Common myeloid progenitor, CD34-positive (primary cell): Measurements from ENCODE around the gene SGCG.

Experiments used
- CTCF ChIA-PET: fragments of 350-600 bp; sonication (Branson Sonifier 250); formaldehyde crosslinking; loops from one replicate; lab custom pipeline; 2021; ENCODE audit warnings: antibody characterized with exemption; lab: Charles Lee
- POLR2A ChIA-PET: fragments of 350-600 bp; sonication (Branson Sonifier 250); formaldehyde crosslinking; loops from one replicate; lab custom pipeline; 2021; ENCODE audit warnings: antibody characterized with exemption; lab: Charles Lee
- DNase-seq, 3 donors: peaks; one replicate each; pipeline versions ENCODE4 v3.0.0 to v3.0.0-alpha.2; 2013
- H3K27ac ChIP-seq, 2 experiments: 1 replicate in 1 of 2; 2 replicates in 1 of 2; pipeline ENCODE4 v1.7.0; 2013; ENCODE audit warnings: inconsistent platforms in 2 of 2, low read length in 2 of 2, mild to moderate bottlenecking in 2 of 2, low read depth in 1 of 2, moderate library complexity in 1 of 2; ENCODE audit not compliant: severe bottlenecking in 2 of 2, insufficient read depth in 1 of 2, poor library complexity in 1 of 2
- H3K27me3 ChIP-seq, 5 experiments: replicated peaks in 2 of 5; 1 replicate in 3 of 5; 2 replicates in 2 of 5; pipeline versions ENCODE4 v1.6.1 to v1.7.0; 2013; ENCODE audit warnings: low read length in 4 of 5, mild to moderate bottlenecking in 2 of 5, moderate library complexity in 2 of 5, inconsistent platforms in 1 of 5; ENCODE audit not compliant: insufficient read depth in 5 of 5, control insufficient read depth in 4 of 5
- H3K36me3 ChIP-seq, 4 experiments: 1 replicate in 2 of 4; 2 replicates in 2 of 4; pipeline versions ENCODE4 v1.6.1 to v1.7.0; 2013; ENCODE audit warnings: low read length in 3 of 4, control low read depth in 1 of 4, mild to moderate bottlenecking in 1 of 4; ENCODE audit not compliant: control insufficient read depth in 4 of 4, insufficient read depth in 4 of 4
- H3K4me1 ChIP-seq, 4 experiments: 1 replicate in 3 of 4; 2 replicates in 1 of 4; pipeline versions ENCODE4 v1.6.1 to v1.7.1; 2013; ENCODE audit warnings: low read length in 3 of 4, mild to moderate bottlenecking in 3 of 4, control low read depth in 1 of 4, inconsistent platforms in 1 of 4, moderate library complexity in 1 of 4; ENCODE audit not compliant: control insufficient read depth in 4 of 4, insufficient read depth in 4 of 4; ENCODE audit errors: control extremely low read depth in 1 of 4
- H3K4me3 ChIP-seq, 7 experiments: 1 replicate in 4 of 7; 2 replicates in 3 of 7; pipeline versions ENCODE4 v1.5.1 to v1.7.0; 2013; ENCODE audit warnings: mild to moderate bottlenecking in 7 of 7, low read length in 6 of 7, moderate library complexity in 6 of 7, inconsistent platforms in 2 of 7, low read depth in 2 of 7, control low read depth in 1 of 7; ENCODE audit not compliant: insufficient read depth in 4 of 7, control insufficient read depth in 1 of 7; ENCODE audit errors: extremely low read depth in 1 of 7
- H3K9me3 ChIP-seq, 5 experiments: 1 replicate in 4 of 5; 2 replicates in 1 of 5; pipeline versions ENCODE4 v1.6.1 to v1.7.1; 2013; ENCODE audit warnings: low read length in 4 of 5, mild to moderate bottlenecking in 2 of 5, inconsistent platforms in 1 of 5, low read depth in 1 of 5, moderate library complexity in 1 of 5; ENCODE audit not compliant: control insufficient read depth in 4 of 5, insufficient read depth in 2 of 5; ENCODE audit errors: control extremely low read depth in 1 of 5
- WGBS: methylation state at CpG from one replicate; pipeline ENCODE4 v1.1.5; 2013; ENCODE audit not compliant: insufficient coverage; 5-methylcytosine and 5-hydroxymethylcytosine counted together

SGCG gene

GRCh38 chr13:23356368-23356767 lies 175.6 kb downstream of the SGCG start:
- Histone ChIP-seq H3K9me3 (no peaks in the 10 kb centered on the region), H3K4me3 (no peak overlapping the region), H3K27ac (no peak overlapping the region), H3K36me3 (peaks cover 15 to 74% (median 44%) of the 10 kb centered on the region in 4 experiments), H3K4me1 (no peaks in the 10 kb centered on the region), H3K27me3 (no peaks in the 10 kb centered on the region)
- POLR2A ChIA-PET: no interaction called here
- 100% methylated on average over 2 of the region's 2 CpGs for WGBS
- CTCF ChIA-PET: no interaction called here
- no peak for DNase-seq

GRCh38 chr13:23357349-23357748 lies 176.6 kb downstream of the SGCG start:
- ChIA-PET CTCF (no interaction called here), POLR2A (no interaction called here)
- no peaks in the 10 kb centered on the region for H3K27me3 ChIP-seq
- no CpG with 5 or more reads among the region's 1 CpG for WGBS
- peaks cover 16 to 76% (median 44%) of the 10 kb centered on the region in 4 experiments for H3K36me3 ChIP-seq
- H3K4me3 ChIP-seq: no peak overlapping the region
- H3K9me3 ChIP-seq: no peaks in the 10 kb centered on the region
- no peak overlapping the region for H3K27ac ChIP-seq
- no peak for DNase-seq
- H3K4me1 ChIP-seq: no peaks in the 10 kb centered on the region

- Histone ChIP-seq H3K9me3 (no peaks in the 10 kb centered on the region), H3K4me1 (no peaks in the 10 kb centered on the region), H3K27me3 (no peaks in the 10 kb centered on the region), H3K36me3 (peaks cover 12 to 73% (median 47%) of the 10 kb centered on the region in 4 experiments), H3K27ac (no peak overlapping the region), H3K4me3 (no peak overlapping the region)
- no CpG with 5 or more reads among the region's 1 CpG for WGBS
- ChIA-PET POLR2A (no interaction called here), CTCF (no interaction called here)
- no peak for DNase-seq
Measured at GRCh38 chr13:23359882-23360281, 179.1 kb downstream of the SGCG start.

- Histone ChIP-seq H3K4me3 (no peak overlapping the region), H3K9me3 (no peaks in the 10 kb centered on the region), H3K27me3 (no peaks in the 10 kb centered on the region), H3K36me3 (peaks cover 11 to 74% (median 54%) of the 10 kb centered on the region in 4 experiments), H3K27ac (no peak overlapping the region), H3K4me1 (no peaks in the 10 kb centered on the region)
- DNase-seq: no peak
- ChIA-PET CTCF (no interaction called here), POLR2A (no interaction called here)
- 100% methylated on average over 1 of the region's 3 CpGs for WGBS
Measured at GRCh38 chr13:23365652-23366051, 184.9 kb downstream of the SGCG start.

GRCh38 chr13:23367907-23368306 lies 187.1 kb downstream of the SGCG start:
- Histone ChIP-seq H3K36me3 (peaks cover 6 to 72% (median 46%) of the 10 kb centered on the region in 4 experiments), H3K27ac (no peak overlapping the region), H3K4me1 (peaks cover 0 to 4% (median 2%) of the 10 kb centered on the region in 4 experiments), H3K4me3 (no peak overlapping the region), H3K9me3 (no peaks in the 10 kb centered on the region), H3K27me3 (no peaks in the 10 kb centered on the region)
- WGBS: 100% methylated on average over 3 of the region's 6 CpGs
- ChIA-PET POLR2A (no interaction called here), CTCF (no interaction called here)
- DNase-seq: no peak

- no peak for DNase-seq
- H3K27me3 ChIP-seq: no peaks in the 10 kb centered on the region
- H3K4me3 ChIP-seq: no peak overlapping the region
- POLR2A ChIA-PET: no interaction called here
- no peak overlapping the region for H3K27ac ChIP-seq
- CTCF ChIA-PET: no interaction called here
- peaks cover 0 to 37% (median 19%) of the 10 kb centered on the region in 4 experiments for H3K36me3 ChIP-seq
- 64% methylated on average over 5 of the region's 5 CpGs for WGBS
- H3K4me1 ChIP-seq: peaks cover 3 to 33% (median 24%) of the 10 kb centered on the region in 4 experiments
- no peaks in the 10 kb centered on the region for H3K9me3 ChIP-seq
Measured at GRCh38 chr13:23372264-23372906, 191.6 kb downstream of the SGCG start.
